Activated CD8-positive, alpha-beta memory T cell treated with anti-CD3 and anti-CD28 coated beads, Interleukin-2, amount 50 U/mL, for 1 hour (primary cell): ENCODE data around the gene TMEM158.
A peak's percentile ranks its signal among the peaks of the same experiment; 100 is the strongest.

Source experiments
- DNase-seq: peaks from one replicate; pipeline ENCODE4 v3.0.0-alpha.2; 2020; ENCODE audit errors: extremely low read depth

The TMEM158 gene

DNA sequence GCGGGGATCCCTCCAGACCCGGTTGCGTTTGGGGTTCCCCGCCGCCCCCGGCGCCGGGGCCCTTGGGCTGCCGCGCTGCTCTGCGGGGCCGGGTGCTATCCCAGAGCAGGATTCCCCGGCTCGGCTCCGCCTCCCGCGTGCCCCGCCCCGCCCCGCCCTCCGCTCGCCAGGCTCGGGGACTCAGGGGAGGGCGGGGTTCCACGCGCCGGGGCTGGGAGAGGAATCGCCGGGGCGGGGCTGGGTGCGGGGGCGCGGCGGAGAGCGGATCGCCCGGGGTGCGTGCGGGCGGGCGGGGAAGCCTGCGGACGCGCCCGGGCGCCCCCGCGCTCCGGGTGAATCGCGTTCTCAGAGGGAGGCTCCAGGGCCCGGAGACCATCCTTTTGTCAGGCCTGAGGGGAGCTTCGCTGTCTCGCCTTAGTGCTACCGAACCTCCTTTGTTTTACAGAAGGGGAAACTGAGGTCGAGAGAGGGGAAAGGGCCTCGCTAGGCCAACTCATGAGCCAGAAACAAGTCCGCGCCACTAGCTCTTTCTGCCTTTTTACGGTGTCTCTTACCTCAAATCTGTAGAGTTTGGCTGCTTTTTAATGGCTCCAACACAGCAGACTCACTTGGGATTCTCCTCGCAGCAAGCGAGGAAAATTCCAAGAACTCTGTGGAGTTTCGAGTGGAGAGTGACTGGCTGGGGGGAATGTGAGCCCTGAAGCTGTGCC, at the start of gene TMEM158:
Gene TMEM158, minus strand, starts transcription at position 82 of the 710 bp plus-strand sequence. CDS start 260 bp downstream, outside the sequence.
- DNase-seq = peak; percentile 17

DNA sequence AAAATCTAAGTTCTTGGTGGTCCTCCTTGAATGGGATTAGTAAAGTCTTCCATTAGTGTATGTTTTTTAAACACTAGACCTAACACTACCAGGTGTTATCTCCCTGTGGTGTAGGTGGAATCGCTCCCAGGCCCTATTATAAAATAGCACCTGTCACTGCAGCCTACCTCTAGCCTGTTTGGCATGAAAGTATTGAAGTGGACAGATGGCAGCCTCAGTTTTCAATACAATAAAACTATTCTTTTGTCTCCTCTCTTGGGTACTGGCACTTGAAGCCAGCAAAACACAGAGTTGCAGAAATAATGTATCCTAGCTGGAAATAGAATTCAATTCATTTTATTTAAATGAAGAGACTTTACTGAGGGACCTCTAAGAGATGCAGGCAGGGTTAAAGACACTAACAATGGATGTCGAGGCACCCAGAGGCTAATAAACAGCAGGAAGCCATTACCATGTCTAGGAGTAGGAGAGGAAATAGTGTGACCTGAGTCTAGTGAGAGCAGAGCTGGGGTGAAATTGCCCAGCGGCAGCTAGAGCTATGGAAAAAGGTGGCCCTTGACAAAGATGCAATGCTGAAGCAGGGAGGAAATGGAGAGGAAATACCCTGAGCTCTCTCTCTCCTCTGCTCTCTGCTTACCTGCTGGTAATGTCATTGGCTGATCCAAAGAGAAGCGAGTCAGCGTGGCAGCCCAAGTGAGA, 49.1 kb upstream of the TMEM158 start:
- no peak for DNase-seq

DNA sequence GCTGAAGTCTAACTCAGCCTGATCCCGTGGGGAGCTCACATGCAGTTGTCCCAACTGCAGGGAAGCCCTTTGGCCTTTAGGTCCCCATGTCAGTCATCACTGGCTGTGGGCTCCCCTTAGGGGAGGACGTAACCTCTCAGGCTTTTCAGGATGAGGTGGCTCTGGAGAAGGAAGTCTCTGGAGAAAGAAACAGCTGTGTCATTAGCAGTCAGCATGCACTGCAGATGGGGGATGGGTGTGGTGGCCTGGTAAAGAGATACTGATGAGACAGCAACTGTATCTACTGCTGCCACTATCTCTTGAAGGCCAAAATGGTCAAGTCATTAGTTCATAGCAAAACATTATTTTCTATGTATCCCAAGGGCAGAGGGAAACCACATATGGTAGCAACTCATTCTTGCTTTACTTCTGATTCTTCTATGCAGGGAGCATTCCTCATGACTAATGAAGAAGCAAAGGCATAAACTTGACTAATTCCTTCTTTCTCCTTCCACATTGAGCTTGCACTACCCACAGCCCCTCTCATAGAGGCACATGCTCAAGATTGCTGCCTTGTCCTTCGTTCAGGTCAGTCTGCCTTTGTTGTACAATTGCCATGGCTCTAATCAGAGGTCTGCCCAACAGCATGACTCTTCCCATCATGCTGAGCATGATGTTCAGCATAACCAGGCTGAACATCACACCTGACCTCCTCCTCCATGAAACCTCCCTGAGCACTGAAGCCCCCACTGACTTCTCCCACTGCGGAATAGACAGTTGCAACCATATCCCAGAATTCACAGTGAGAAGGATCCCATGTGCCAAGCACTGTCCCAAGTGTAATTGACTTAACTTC, 47.8 kb upstream of the TMEM158 start:
- DNase-seq = no peak

DNA sequence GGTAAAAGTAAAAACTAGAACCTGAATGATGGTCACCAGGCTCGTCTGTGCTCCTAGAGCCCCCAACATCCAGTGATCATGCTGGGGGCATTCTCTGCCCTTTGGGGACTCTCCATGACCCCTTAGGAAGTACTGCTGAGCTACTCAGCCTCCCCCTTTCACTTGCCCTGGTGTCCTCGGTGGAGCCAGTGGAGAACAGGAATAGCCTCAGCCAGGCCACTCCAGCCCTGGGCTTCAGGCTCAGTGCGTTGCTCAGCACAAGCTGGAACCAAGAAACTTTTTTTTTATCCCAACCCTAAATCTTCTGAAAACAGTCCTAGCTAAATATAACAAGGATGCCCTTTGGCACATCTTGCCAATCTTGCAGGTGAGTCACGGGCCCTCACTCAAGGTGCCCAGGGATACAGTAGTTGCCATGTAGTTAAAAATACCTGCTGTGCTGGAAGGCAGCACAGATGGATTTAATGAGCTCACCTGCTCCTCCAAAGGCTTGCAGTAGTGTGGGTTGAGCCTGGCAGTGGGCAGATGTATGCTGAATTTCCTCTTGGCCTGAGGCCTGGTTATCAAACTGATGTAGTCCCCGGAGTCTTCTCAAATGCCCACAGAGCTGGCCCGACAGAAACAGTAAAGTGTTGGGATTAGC, 46.9 kb upstream of the TMEM158 start:
- no peak for DNase-seq

- DNase-seq = no peak
Observed at GRCh38 chr3:45272032-45272810, 46.1 kb upstream of the TMEM158 start.

- no peak for DNase-seq
Observed at GRCh38 chr3:45269952-45270351, 43.9 kb upstream of the TMEM158 start.

DNA sequence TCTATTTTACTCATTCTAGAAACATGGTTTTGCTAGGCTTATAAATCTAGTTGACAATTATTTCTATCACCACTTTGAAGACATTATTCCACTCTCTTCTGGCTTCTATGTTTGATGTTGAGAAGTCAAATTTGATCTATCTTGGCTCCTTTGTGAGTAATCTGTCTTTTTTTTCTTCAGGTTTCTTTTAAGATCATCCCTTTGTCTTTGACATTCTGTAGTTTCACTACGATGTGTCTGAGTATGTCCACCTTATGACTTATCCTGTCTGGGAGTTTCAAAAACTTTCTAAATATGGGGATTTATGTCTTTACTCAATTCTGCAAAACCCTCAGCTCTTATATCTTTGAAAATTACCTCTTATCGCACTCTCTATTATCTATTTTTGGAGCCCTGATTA, 41.0 kb upstream of the TMEM158 start:
- no peak for DNase-seq

DNA sequence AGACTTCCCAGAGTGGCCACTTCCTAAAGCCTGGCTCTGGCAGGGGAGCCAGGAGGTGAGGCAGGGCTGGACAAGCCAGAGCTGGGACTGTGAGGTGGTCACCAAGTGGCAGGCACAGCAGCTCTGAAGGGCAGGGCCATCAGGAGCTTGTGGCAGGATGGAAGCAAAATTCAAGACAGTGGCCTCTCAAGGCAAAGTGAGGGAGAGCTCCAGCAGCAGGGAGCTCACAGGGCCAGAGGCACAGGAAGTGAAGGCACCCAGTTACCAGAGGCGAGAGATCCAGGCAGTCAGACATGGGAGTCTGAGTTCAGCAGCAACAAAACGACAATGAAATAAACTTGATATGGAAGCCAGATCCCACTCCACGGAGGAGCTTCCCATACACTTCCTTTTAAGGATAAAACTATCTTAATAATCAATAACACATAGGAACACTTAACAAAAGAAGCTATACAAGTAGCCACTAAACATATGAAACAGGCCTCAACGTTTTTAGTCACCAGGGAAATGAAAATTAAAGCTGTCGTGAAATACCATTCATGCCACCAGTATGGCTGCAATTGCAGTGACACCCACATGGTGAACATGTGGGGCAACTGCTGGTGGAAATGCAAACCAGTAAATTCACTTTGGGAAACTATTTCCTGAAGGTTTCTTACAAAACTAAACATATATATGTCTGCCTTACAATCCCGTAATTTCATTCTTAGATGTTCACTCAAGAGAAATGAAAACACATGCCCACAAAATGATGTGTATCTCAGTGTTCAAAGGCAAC, 35.4 kb upstream of the TMEM158 start:
- no peak for DNase-seq

- no peak for DNase-seq
Observed at GRCh38 chr3:45259133-45259532, 33.0 kb upstream of the TMEM158 start.

GRCh38 chr3:45258317-45258716, 32.2 kb upstream of the TMEM158 start:
- DNase-seq = no peak

- DNase-seq = no peak
Observed at GRCh38 chr3:45253316-45253715, 27.2 kb upstream of the TMEM158 start.

DNA sequence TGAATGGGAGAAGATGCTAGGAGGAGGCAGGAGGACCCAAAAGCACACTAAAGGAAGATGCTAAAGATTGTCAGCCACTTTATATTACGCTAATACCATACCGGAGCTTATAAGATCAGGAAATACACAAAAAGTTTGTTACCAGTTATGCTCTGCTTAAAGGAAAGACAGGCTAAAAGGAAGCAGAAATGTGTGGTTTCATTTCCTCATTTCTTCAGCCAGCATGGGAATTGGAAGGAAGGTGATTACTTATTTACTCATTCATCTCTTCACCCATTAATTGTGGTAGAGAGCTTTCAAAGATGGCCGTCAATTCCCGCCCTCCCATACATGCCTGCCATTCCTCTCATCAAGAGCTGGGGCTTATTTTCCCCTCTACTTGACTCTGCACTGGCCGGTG, 26.7 kb upstream of the TMEM158 start:
- no peak for DNase-seq

GRCh38 chr3:45249391-45249790, 23.3 kb upstream of the TMEM158 start:
- DNase-seq = no peak

DNA sequence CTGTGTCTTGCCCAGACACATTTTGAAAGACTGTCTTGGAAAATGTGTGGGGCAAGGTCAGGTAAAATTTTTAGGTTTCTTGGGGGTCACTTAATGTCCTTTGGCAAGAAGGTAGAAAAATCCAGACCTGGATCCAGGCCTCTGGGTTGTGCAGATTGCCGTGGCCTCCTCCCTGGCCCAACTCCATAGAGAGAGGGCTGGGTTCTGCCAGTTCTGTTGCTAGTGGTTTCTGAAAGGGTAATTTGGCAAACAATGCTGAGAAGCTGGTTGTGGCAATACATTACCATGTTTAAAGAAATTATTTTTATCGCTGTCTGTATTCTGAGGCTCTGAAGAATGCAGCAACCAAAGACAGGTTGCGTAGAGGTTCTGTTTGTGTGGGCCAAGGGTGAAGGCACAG, 20.2 kb upstream of the TMEM158 start:
- no peak for DNase-seq

- no peak for DNase-seq
Observed at GRCh38 chr3:45244356-45244755, 18.3 kb upstream of the TMEM158 start.

DNA sequence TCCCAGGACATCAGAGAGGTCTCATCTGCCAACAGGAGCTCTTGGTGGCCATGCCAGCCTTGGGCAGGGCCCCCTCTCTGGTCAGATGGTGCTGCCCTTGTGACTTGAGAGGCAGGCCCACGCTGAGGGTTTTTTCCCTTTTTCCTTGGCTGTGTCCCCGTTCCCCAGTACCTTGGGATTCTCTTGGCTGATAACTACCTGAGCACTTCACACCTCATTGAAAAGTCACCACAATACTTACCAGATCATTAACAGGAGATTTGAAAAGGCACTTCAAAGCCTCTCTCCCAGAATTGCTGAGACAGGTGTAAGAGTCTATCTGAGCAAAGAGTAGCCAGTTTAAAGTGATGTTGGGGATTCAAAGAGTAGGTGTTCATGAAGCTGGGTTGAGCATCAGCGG, 15.1 kb upstream of the TMEM158 start:
- no peak for DNase-seq

DNA sequence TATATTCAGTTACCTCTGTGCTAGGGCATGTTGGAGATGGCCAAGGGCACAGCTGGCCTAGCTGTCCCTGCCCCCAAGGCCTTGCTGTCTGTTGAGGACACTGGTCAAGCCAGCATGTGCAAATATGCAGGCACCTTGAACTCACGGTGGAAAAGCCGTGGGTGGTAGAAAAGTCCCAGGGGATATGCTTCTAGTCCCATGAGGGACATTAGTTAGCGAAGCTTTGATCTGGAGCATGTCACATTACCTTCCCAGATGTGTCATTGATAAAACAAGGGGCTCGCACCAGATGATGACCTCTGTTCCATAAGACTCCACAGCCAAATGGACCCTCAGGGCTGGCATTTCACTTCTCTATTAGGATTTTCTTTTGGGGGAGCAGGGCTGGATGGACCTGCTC, 14.2 kb upstream of the TMEM158 start:
- no peak for DNase-seq

GRCh38 chr3:45239254-45239653, 13.2 kb upstream of the TMEM158 start:
- DNase-seq = no peak

GRCh38 chr3:45236964-45237363, 10.9 kb upstream of the TMEM158 start:
- no peak for DNase-seq

- no peak for DNase-seq
Observed at GRCh38 chr3:45235409-45235808, 9.3 kb upstream of the TMEM158 start.

- no peak for DNase-seq
Observed at GRCh38 chr3:45234250-45234649, 8.2 kb upstream of the TMEM158 start.
